GM12864 (cell line): ENCODE results near the gene MACROD2.

Experiments used
- DNase-seq: peaks from one replicate; pipeline ENCODE4 v3.0.0-alpha.2; 2011; ENCODE audit warnings: low read depth
- H3K4me3 ChIP-seq: 2 replicates; pipeline ENCODE4 v1.5.1; 2011; ENCODE audit warnings: mild to moderate bottlenecking, low read depth, low read length, control low read depth
- TF ChIP-seq, protein P1 (sequence below): IDR thresholded peaks from 2 replicates; pipeline ENCODE4 v1.5.1; 2011; ENCODE audit warnings: low read depth, mild to moderate bottlenecking, moderate library complexity, low read length, control low read depth, inconsistent platforms; ENCODE audit errors: missing control alignments

Gene MACROD2

DNA sequence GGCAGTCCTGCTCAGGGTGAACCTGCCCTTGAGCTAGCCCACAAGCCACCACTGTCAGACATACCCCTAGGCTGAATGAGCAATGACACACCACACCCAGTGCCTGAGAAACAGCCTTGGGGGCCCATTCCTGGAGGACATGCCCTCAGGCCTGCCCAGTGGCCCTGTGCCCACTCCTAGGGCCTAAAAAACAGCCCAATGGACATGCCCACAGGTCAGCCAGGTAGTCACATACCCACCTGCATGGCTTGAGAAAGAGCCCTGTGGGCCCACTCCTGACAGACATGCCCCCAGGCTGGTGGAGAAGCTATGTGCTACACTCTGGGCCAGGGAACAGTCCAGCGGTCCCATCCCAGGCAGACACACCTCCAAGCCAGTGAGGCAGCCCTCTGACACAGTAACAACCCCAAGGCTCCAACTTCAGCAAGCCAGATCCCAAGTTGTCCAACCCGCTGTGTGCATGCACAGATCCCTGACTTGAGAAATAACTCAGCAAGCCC lies 2086.8 kb downstream of the MACROD2 start:
- H3K4me3 ChIP-seq, result no peak overlapping the region
- TF ChIP-seq, protein P1, sequence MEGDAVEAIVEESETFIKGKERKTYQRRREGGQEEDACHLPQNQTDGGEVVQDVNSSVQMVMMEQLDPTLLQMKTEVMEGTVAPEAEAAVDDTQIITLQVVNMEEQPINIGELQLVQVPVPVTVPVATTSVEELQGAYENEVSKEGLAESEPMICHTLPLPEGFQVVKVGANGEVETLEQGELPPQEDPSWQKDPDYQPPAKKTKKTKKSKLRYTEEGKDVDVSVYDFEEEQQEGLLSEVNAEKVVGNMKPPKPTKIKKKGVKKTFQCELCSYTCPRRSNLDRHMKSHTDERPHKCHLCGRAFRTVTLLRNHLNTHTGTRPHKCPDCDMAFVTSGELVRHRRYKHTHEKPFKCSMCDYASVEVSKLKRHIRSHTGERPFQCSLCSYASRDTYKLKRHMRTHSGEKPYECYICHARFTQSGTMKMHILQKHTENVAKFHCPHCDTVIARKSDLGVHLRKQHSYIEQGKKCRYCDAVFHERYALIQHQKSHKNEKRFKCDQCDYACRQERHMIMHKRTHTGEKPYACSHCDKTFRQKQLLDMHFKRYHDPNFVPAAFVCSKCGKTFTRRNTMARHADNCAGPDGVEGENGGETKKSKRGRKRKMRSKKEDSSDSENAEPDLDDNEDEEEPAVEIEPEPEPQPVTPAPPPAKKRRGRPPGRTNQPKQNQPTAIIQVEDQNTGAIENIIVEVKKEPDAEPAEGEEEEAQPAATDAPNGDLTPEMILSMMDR, result no peak
- no peak for DNase-seq

DNA sequence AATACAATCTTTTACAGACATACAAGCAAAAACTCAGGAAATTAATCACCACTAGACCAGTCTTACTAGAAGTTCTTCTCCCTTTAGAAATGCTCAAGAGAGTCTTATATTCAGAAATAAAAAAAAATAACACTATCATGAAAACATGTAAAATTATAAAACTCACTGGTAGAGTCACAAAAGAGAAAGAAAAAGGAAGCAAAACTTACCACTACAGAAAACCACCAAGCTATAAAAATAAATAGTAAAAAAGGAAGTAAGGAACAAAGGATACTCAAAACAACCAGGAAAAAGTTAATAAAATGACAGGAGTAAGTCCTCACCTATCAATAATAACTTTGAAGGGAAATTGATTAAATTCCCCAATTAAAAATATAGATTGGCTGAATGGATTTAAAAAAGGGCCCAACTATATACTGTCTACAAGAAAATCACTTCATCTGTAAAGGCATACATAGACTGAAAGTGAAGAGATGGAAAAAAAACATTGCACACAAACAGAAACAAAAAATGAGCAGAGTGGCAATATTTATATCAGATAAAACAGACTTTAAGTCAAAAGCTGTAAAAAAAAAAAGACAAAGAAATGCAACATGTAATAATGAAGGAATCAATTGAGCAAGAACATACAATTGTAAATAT lies 2088.4 kb downstream of the MACROD2 start:
- no peak overlapping the region for H3K4me3 ChIP-seq
- TF ChIP-seq, protein P1, result no peak
- DNase-seq, result no peak

DNA sequence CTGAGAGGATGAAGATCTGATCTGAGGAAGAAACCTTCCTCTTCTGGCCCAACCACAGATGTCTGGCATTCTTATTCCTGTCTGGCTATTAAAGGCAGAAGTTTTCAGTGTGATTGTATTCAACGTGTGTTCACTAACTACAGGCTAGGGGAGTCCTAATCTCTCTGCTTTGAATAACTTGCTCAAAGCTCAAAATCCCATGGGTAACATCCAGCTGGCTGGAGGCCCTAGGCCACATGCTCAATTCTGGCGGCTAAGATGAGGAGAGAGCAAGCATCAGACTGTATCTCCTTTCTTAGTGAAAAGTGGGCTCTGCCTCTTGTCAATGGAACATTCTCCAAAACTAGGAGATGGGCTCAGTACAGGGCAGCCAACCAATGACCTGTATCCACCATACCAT lies 2099.9 kb downstream of the MACROD2 start:
- no peak overlapping the region for H3K4me3 ChIP-seq
- TF ChIP-seq, protein P1, result no peak
- DNase-seq, result no peak

DNA sequence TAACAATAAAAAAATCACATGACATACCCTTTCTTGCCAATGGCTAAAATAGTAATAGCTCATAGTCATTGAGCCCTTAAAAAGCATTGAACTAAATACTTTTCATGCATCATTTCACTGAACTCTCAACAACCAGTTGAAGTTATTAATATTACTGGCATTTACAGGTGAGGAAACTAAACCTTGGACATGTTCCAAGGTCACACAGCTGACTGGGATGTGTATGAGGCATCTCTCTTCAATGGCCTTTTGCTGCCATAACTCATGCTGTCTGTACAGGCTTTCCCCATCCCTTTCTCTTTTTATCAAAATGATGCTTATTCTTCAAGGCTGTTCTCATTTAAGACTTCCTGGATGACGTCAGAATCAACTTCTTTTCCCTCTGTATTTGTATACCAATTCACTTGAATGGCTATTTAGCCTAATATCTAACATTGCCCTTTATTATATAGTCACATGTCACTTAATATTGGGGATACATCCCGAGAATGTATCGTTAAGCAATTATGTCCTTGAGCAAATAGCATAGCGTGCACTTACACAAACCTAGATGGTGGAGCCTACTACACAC lies 2101.5 kb downstream of the MACROD2 start:
- TF ChIP-seq, protein P1, result no peak
- no peak for DNase-seq
- no peak overlapping the region for H3K4me3 ChIP-seq

DNA sequence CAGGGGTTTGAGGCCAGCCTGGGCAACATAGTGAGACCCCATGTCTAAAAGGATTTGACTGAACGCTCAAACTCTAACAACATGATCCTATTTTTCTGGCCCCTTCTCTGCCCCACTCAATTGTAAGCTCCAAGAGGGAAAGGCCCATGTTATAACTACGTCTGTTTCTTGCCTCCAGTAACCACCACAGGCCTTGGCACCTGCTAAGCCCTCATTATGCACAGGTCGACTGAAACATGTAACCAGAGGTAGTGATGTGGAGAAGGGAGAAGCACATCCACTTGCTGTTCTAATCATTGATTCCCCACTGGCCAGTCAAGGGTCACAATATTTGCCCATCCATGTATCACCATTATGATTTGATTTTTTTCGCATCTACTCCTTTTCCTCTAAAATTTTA lies 2102.5 kb downstream of the MACROD2 start:
- no peak for DNase-seq
- no peak overlapping the region for H3K4me3 ChIP-seq
- TF ChIP-seq, protein P1, result no peak

DNA sequence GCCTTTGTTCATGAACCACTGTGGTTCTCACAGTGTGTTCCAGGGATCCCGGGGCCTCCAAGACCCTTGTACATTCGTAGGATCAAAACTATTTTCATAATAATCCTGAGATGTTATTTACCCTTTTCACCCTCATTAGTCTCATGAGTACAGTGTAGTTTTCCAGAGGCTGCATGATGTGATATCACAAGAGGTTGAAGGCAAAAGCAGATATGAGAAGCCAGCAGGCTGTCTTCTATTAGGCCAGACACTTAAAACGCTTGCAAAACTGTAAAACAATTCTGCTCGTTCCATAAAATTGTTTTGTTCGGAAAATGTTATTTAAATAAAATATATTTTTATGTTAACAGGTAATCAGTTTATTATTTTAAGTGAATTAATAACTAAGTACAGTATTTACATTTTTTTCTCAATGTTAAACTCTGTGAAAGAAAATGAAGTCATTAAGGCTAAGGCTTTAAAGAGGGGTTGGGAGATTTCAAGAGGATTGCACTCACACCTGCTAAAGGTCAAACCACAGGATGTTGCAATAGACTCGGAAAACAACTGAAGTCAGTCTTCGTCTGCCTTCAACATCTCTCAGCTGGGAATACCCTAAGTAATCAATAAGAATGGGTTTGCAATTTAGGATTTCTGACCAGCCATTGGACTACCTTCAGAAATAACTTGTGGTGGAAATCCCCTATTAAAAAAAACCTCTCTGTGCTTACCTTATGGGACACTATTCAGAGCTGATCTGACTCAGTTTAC lies 2103.7 kb downstream of the MACROD2 start:
- no peak for DNase-seq
- no peak overlapping the region for H3K4me3 ChIP-seq
- TF ChIP-seq, protein P1, result no peak
